Transverse colon (tissue), 4 donors: ENCODE results near the gene PTK7.

Experiments used
- CTCF ChIP-seq, 5 experiments: fragments of 200-600 bp in 3 of 5; fragments of 450-650 bp in 2 of 5; sonication (generic) in 3 of 5; IDR thresholded peaks; 1 replicate in 2 of 5; 2 replicates in 3 of 5; pipeline ENCODE4 v1.5.1; 2016 to 2017; ENCODE audit warnings: antibody characterized with exemption in 5 of 5, inconsistent platforms in 3 of 5, mild to moderate bottlenecking in 2 of 5, moderate library complexity in 1 of 5
- POLR2A ChIP-seq: fragments of 450-650 bp; IDR thresholded peaks from one replicate; pipeline ENCODE4 v1.6.1; 2016; ENCODE audit warnings: antibody characterized with exemption, mild to moderate bottlenecking, moderate library complexity
- POLR2AphosphoS5 ChIP-seq, 3 donors: sonication (generic); formaldehyde crosslinking; IDR thresholded peaks; one replicate each; pipeline ENCODE4 v1.6.1; 2016; ENCODE audit warnings: antibody characterized with exemption in 3 of 3

- no peak for TF ChIP-seq CTCF (IDR thresholded peaks at IDR 0.05)
- no peak for TF ChIP-seq POLR2AphosphoS5 (IDR thresholded peaks at IDR 0.05)
- no peak for TF ChIP-seq POLR2A
These were observed 13.4 kb downstream of the PTK7 start for GRCh38 chr6:43089467-43089866.
